GM19043 (cell line): Measurements from ENCODE around the gene MPO.

ENCODE experiments used
- ATAC-seq: cut with Tn5 transposase; IDR thresholded peaks from one replicate; pipeline ENCODE4 v1.9.1; 2021; ENCODE audit warnings: low read depth; ENCODE audit not compliant: unreplicated experiment

MPO gene

DNA sequence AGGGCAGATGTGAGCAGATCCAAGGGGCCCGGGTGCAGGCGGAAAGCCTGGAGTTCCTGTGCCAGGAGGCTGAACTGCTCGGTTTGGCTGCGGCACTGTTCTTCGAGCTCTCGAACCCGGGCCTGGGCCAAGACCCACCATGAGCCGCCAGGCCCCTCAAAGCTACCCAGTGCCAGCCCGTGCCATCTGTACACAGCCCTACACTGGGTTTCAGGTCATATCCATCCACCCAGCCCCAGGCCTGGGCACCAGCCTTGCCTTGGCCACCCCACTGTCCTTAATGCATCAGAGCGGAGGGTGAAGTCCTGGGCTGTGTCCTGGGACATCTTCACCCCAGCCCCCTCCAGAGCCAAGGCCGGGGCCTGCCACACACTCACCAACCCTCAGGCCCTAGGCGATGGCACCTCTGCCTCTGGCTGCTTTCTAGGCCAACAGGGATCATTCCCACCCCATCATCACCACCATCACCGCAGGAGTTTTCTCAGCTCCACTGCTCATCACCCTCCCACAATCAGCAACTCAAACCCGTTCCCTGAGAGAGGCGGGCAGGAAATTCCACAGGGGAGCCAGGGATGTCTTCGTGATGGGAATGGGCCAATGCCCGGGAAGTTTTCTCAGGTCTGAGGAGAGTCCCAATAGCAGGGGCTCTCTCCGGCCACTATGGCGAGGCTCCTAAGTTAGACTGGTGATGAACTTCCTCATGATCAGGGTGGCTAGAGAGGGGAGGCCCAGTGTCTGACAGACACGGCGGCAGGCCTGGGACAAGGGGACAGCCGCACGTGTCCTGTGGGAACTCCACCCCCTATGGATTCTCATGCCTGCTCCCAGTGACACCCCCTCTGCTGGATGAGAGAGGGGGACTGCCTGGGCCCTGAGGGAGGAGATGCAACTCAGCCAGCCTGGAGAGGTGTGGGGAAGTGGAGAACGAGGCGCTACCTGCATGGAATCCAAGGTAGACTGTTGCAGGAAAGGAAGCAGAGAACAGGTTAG is 38.7 kb upstream of the MPO start:
- no peak for ATAC-seq

DNA sequence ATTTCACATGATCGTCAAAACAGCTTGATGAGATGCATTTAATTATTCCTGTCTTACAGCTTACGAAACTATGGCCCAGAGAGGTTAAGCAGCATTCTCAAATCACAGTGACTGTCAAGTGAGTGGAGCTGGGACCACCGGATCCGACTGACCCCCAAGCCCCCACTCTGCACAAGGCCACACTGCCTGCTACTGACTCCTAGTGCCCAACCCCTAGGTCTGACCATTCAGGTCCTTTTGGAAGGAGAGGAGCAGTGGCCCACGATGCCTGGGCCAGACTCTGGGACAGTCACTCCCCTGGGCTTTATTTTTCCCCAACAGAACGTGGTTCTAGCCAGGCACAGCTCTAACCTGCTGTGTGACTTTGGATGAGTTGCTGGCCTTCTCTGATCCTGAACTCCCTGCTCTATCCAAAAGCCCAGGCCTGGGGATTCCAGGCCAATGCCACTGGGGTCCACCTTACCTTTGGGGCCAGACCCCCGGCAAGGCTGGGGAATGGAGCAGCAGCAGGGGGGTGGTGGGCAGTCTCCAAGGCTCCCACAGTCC is 38.0 kb upstream of the MPO start:
- ATAC-seq, result no peak

DNA sequence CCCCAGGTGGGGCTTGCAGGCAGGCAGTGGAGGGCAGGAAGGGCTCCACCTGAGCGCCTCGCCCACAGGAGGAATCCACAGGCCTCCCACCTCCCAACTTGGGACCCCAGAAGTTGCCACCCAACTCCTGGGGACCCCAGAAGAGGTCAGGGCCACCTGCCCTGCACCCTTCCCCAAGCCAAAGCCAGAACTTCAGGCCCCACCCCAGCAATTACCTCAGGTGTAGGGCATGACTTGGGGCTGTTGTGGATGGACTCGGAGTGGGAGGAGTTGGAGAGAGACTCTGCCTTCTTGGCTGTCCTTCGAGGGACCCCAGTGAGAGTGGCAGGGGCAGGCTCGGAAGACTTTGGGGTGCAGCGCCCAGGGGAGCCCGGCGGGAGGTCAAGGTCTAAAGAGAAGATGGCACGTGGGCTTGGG is 37.3 kb upstream of the MPO start:
- ATAC-seq, result no peak

DNA sequence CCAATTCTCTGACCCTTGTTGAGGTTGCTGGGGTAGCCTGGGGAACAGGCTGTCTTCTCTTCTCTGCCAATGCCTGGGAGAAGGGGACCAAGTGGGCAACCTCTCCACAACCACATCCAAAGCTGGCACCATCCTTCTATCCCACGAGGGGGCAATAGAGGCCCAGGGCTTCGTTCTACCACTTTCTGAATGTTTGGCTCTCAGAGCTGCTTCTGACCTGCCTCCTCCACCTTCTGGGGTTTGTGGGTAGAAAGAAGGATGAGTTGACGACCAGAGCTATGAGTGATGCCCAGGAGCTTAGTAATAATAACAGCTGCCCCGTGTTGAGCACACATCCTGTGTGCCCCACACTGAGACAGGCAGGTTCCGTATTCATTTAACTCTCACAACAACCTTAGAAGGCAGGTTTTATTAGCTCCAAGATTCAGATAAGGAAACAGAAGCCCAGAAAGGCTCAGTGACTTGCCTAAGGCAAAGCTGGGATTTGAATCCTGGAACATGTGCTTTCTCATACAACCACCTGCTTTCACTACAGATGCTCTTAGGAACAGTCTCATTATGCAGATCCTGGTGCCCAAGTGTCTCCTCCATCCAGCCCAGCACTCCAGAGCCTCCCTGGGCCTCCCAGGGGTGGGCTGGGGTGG is 36.8 kb upstream of the MPO start:
- ATAC-seq, result no peak

DNA sequence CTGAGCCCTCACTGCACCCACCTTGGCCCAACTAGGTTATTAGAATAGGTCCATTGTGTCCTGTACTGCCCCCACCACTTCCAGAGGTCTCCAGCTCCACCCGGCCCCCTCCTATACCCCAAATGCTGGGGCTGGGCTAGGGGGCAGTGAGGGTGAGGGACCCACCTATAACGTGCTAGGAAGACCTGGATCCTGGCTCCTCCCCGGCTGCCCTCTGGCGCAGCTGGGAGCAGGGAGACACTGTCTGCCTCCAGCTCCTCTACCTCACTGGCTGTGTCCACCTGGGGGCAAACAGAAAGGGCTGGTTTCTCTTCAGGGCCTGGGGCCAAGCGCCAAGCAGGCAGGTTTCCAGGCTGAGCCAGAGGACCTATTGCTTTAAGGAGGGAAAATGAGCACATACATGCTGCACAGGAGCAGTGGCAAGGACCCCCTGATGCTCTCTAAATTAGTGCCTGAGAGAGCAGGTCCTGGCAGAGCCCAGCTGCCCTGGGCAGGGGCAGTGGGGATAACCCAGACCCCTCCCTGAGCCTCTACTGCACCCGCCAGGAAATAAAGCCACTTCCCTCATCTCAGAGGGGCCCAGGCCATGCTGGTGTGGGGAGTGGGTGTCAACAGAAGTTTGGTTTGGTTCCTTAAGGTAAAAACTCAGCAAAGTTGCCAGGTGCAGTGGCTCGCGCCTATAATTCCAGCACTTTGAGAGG is 35.7 kb upstream of the MPO start:
- ATAC-seq, result no peak

DNA sequence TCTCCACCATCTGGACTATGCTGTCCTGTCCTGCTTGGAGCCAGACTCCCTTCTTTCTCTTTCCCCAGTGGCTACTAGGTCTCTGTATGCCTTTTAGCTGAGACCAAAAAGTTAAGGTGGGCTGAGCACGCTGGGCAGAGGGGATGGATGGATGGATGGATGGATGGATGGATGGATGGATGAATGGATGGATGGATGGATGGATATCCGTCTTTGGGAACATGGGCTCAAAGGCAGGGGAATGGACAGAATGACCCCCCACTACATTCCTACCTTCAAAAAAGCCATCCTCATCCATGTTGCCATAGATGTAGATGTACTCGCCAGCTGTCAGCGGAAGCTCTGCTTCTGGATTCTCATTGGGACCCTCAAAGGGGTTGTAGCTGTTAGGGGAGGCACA is 35.0 kb upstream of the MPO start:
- ATAC-seq, result no peak

DNA sequence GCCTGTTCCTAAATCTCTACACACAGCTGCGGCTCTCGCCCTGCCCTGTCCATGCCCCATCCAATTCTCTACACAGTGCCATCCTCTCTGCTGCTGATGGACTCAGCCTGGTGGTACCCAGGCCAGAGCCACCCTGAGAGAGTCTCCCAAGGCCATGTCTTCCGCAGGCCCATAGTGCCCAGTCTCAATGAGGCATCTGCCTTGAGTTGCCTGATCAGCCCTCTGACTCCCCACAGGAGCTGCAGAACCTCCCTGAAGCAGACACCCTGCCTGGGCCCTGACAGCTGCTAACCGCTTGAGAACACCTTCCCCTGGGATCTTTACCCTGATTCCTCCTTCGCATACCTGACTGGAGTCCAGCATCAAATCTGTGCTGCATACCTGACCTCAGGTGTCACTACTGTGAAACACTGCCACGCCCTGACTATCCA is 34.6 kb upstream of the MPO start:
- no peak for ATAC-seq

DNA sequence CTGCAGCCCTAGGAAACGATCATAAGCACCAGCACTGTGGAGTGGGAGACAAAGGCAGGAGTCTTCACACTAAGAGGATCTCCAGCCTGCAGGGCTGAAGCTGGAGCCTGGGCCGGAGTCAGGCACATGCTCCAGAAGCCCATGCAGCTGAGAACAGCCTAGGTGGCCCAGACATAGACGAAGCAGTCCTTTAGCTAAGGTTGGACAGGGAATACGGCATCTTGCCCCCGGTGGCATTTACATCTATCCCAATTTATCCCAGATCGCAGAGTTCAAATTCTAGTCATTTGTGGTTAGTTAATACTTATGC is 33.9 kb upstream of the MPO start:
- ATAC-seq, result no peak

DNA sequence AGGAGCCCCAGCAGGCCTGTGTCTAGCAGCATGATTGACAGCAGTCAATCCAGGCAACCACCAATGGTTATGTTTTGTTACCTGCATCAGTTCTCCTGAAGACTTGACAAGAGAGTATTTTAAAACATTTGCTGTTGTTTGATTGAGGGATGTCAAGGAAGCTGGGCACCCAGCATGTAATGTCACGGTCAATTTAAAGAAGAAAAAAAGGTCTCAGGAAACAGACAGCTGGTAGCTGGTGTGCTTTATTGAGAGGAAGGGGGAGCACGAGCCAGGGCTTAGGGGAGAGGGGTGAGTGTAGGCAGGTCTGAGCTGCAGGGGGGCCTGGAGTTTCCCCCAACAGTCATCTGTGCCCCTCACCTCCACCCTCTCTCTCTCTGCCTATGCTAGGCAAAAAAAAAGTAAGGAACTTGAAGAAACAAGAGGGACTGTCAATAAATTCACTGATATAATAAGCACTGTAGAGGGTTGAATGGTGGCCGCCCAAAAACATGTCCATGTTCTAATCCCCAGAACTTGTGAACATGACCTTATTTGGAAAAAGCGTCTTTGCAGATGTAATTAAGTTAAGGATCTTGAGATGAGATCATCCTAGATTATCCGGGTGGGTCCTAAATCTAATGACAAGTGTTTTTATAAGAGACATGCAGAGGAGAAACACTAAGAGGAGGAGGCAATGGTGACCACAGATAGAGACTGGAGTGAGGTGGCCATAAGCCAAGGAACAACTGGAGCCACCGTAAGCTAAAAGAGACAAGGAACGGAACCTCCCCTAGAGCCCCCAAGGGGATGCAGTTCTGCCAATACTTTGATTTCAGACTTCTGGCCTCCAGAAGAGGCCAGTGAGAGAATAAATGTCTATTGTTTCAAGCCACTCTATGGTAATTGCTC is 33.3 kb upstream of the MPO start:
- no peak for ATAC-seq

DNA sequence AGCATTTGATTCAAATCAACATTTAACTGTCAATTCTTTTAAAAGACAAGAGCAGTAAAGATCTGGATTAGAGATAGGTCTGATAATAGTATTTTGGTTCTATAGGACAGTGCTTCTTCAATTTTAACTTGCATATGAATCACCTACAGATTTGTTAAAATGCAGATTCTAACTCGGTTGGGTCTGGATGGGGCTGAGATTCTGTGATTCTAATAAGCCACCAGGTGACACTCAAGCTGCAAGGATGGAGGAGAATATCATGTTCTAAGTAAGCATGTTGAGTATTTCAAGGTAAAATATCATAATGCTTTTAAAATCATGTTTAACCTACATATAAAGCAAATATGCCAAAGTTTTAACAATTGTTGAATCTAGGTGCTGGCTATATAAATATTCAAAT is 32.1 kb upstream of the MPO start:
- ATAC-seq, result no peak

DNA sequence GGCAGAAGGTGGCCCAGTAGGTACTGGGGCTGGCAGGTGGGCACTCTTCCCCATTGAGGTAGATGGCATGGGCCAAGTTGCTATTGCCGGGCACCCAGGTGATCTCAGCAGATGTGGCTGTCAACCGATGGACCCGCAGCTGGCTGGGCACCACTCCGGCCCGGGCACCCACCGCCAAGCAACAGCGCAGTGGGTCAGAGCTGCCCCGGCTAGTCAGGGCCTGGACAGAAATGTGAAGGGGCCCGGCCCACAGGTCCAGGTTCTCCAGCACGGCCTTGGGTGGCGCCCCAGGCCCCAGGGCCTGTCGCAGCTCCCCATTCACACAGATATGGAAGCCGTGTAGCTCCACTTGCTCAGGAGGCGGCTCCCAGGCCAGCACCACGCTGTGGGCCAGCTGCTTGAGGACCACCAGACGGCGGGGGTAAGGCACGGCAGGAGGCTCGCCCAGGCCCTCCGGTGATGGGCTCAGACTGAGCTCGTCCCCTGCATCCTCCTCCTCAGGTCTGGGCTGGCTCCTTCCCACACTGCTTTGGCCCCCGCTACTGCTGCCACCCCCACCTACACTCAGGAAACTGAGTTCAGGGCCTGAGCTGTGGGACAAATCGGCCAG is 31.4 kb upstream of the MPO start:
- ATAC-seq, result no peak

DNA sequence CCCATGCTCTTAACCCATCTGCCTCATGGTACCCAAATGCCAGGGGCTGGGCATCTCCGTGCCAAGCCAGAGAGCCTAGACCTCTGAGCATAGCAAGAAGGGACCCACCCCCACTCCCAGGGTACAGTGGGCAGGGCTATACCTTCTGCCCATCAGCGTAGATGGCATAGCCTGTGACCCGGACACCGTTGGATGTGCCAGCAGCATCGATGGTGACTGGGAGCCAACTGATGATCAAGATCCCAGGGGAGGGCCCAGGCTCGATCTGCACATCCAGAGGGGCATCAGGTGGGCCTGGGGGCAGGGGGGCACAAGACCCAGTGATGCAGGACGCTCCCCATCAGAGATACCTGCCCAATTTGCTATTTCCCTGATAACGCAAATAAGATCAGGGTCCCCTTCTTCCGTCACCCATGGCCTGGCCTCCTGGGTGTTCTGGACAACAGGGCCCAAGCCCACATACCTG is 30.7 kb upstream of the MPO start:
- no peak for ATAC-seq

DNA sequence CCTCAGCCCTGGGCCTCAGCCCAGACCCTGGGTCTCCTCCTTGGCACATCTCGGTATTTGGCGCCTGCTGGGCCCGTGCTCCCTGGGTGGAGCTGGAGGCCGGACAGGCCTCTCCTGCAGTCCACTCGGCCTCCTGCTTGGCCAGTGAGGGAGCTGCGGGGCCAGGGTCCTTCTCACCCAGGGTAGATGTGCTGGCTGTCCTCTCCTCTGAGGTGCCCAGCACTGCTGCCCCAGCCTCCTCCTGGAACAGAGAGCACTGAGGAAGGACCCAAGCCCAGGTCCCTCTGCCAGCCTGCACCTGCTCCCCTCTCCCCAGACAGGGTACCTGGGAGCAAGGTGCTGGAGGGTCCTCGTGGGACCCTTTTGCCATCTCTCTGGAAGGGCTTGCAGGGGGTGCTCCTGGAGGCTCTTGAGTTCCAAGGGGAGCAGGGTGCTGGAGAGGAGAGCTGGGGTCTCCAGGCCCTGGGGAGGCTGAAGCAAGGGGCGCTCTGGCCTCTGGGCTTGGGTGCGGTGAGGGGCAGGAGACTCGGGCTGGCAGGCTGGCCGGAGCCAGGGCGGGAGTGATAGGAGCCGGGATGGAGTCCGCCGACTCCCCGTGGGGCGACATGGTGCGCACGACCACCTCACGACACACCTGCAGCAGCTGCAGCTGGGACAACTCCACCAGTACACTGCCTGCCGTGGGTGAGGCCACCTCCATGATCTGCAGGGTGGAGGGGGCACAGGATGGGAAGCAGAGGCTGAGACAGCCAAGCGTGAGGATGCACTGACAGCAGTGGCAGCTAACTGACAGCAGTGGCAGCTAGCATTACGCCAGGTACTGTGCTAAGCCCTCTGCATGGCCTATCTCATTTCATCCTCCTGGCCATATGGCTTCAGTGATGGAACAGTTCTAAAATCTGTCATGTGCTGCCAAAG is 30.0 kb upstream of the MPO start:
- no peak for ATAC-seq

DNA sequence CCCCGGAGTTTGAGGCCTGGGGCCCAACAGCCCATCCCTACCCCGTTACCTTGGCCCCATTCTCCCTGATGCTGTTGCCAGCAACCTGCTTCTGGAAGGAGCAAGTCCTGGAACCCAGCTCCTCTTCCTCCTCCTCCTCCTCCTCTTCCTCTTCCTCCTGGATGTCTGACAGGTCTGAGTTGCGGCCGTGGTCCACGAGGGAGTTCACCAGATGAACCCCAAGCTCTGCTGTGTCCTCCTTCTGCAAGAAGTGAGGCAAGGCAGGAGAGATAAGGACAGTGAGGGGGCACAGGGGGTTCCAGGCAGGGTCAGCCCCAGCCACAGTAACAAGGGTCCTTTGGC is 29.2 kb upstream of the MPO start:
- no peak for ATAC-seq

DNA sequence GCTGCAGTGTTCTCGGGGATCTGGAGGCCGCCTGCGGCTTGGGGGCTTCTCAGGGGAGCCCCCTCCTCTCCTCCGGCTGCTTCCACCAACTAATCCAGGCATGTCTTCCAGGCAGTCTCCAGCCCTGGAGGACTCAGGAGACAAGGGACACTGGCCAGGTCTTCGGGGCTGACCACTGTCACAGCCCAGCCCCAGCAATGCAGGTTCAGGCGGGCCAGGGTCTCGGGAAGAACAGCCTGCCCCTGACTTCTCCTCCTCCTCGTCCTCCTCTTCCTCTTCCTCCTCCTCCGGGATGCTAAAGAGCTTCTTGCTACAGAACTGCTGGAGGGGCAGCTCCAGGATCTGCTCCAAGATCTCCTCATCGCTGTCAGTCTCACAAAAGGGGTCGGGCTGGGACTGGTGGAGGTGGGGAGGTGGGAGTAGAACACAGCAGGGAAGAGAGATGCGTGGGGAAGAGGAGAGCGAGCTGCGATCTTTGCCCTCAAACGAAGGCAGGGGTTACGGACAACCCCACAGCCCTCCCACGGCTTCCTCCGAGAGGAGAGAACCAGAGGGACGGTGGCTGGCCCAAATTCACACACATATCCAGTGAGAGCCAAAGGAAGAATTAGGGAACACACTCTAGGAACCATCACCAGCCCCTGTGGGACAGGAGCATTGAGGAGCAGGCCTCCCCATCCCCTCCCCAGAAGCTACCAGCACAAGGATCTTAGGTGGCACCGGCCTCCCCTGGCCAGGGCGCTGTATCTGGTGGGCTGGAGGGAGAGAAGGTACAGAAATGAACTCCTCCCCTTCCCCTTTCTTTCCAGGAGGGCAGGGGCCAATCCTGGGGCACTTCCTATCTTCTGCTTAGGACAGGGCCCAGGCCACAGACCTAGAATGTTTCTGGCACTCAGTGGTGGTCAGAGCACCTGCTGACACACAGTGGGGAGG is 28.5 kb upstream of the MPO start:
- ATAC-seq, result no peak

DNA sequence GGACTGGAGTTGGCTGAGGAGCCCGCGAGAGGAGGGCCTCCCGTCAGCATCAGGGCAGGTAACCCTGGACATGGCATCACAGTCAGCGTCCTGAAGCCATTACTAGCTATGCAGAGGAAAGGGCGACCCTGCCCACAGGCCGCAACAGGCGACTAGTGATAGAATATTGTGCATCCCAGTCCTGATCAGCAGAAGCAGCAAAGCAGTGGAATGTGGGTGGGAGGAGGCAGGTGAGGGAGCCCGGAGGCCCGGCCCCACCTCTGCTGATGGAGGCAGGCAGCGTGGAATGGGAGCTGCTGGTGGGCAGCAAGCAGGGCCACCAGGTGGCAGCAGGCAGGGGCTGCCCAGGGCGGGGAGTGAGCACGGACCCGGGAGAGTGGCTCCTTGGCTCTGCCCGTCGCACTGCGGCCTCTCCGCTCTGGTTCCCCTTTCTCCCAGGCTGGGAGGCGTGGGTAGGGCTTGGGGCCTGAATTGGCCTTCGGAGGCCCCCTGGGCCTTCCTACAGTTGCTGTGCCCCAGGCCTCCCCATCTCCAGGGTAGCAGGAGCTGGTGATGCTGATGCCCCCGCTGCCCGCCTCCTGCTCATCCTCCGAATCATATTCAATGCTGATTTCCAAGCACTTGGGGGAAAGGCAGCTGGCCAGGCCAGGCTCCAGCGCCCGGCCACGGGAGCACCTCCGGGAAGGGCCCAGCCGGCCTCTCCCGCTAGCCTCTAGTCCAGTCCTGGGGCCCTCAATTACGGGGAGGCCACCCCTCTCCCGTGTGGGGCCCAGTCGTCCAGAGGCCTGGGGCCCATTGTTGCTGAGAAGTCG is 27.6 kb upstream of the MPO start:
- no peak for ATAC-seq
